Kidney capillary endothelial cell (primary cell): ENCODE measurements around the gene ASF1B.

Experiments
- DNase-seq: peaks from one replicate; pipeline ENCODE4 v3.0.0-alpha.2; 2018; ENCODE audit warnings: low spot score

The ASF1B gene

GRCh38 chr19:14111486-14111885 lies 24.9 kb downstream of the ASF1B start:
- DNase-seq = no peak

GRCh38 chr19:14110650-14111049 lies 25.7 kb downstream of the ASF1B start:
- DNase-seq = no peak

GRCh38 chr19:14107581-14108461 lies 28.6 kb downstream of the ASF1B start:
- peak; percentile 92 for DNase-seq

GRCh38 chr19:14106840-14107239 lies 29.5 kb downstream of the ASF1B start:
- DNase-seq = no peak

- DNase-seq = no peak
These were observed 30.7 kb downstream of the ASF1B start for GRCh38 chr19:14105680-14106079.

- DNase-seq = no peak
These were observed 33.1 kb downstream of the ASF1B start for GRCh38 chr19:14103310-14103709.

- no peak for DNase-seq
These were observed 33.6 kb downstream of the ASF1B start for GRCh38 chr19:14102756-14103155.

- no peak for DNase-seq
These were observed 34.2 kb downstream of the ASF1B start for GRCh38 chr19:14102102-14102696.

- DNase-seq = no peak
These were observed 35.3 kb downstream of the ASF1B start for GRCh38 chr19:14101003-14101545.

- DNase-seq = no peak
These were observed 38.7 kb downstream of the ASF1B start for GRCh38 chr19:14097532-14098151.

- no peak for DNase-seq
These were observed 40.0 kb downstream of the ASF1B start for GRCh38 chr19:14096272-14096992.

GRCh38 chr19:14094854-14095253 lies 41.5 kb downstream of the ASF1B start:
- DNase-seq = no peak

- no peak for DNase-seq
These were observed 43.1 kb downstream of the ASF1B start for GRCh38 chr19:14093117-14093823.

- DNase-seq = no peak
These were observed 44.5 kb downstream of the ASF1B start for GRCh38 chr19:14091813-14092462.

- no peak for DNase-seq
These were observed 45.1 kb downstream of the ASF1B start for GRCh38 chr19:14091081-14091812.

GRCh38 chr19:14090509-14091080 lies 45.8 kb downstream of the ASF1B start, which contains the start of gene SAMD1:
Gene SAMD1, minus strand, starts transcription at chr19:14090751.
- no peak for DNase-seq

GRCh38 chr19:14089662-14090508 lies 46.5 kb downstream of the ASF1B start:
- no peak for DNase-seq

GRCh38 chr19:14089412-14089661 lies 47.1 kb downstream of the ASF1B start:
- DNase-seq = no peak
